NB4 (cell line): ENCODE data around the gene RAB15.

Experiments used
- CTCF ChIP-seq: IDR thresholded peaks from one replicate; pipeline ENCODE4 v1.5.1; 2012; ENCODE audit warnings: low read depth, low read length
- POLR2A ChIP-seq: IDR thresholded peaks from 2 replicates; pipeline ENCODE4 v1.6.1; 2011; ENCODE audit warnings: mild to moderate bottlenecking; ENCODE audit not compliant: insufficient read length; ENCODE audit errors: extremely low read depth

DNA sequence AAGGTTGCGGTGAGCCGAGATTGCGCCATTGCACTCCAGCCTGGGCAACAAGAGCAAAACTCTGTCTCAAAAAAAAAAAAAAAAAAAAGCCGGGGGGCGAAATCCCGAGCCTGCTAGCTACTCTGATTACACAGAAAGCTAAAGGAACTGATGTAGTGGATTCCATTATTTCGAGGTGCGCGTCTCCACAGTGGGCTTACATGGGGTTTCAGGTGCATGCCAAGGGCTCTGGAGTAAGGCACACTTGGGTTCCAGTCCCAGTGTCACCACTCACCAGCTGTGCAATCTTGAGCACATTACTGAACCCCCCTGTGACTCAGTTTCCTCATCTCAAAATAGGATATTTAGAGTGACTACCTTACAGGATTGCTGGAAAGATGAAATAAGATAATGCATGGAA, 1.7 kb upstream of the RAB15 start:
- TF ChIP-seq CTCF (no peak), POLR2A (no peak)
